Type B pancreatic cell (in vitro differentiated cells): ENCODE measurements around the gene KLF17. TPM values are rescaled to one million over a fixed set of nuclear protein-coding genes. Genes with fewer than 3 reads are reported as not detected.

Source experiments
- DNase-seq: peaks from one replicate; pipeline ENCODE4 v3.0.0; 2021; ENCODE audit warnings: mixed read lengths; ENCODE audit not compliant: unreplicated experiment; ENCODE audit errors: extremely low spot score
- H3K27ac Mint-ChIP-seq: 2 replicates; pipeline ENCODE4 v1.8.0; 2021; ENCODE audit warnings: mild to moderate bottlenecking, mixed read lengths
- H3K27me3 Mint-ChIP-seq: 2 replicates; pipeline ENCODE4 v1.8.0; 2021; ENCODE audit warnings: mixed read lengths
- H3K36me3 Mint-ChIP-seq: 2 replicates; pipeline ENCODE4 v1.8.0; 2021; ENCODE audit warnings: mixed read lengths
- H3K4me1 Mint-ChIP-seq: one replicate; pipeline ENCODE4 v1.8.0; 2021; ENCODE audit warnings: mixed read lengths; ENCODE audit not compliant: unreplicated experiment
- H3K4me3 Mint-ChIP-seq: 2 replicates; pipeline ENCODE4 v1.8.0; 2021; ENCODE audit warnings: mild to moderate bottlenecking, mixed read lengths
- H3K9me3 Mint-ChIP-seq: 2 replicates; pipeline ENCODE4 v1.8.0; 2021; ENCODE audit warnings: mixed read lengths
- CTCF ChIP-seq: fragments of 200-600 bp; sonication (generic); conservative IDR thresholded peaks from 2 replicates; pipeline ENCODE4 v1.5.0; 2021; ENCODE audit warnings: antibody characterized with exemption, mild to moderate bottlenecking
- long read RNA-seq: library from polyadenylated mRNA; unstranded; transcript quantifications from one replicate; pipeline ENCODE4 v2.0.0, GENCODE V29; 2020
- total RNA-seq: library from RNA; stranded (reverse); gene quantifications from 2 replicates; pipeline ENCODE4 v1.2.1, GENCODE V29; 2021; ENCODE audit warnings: low replicate concordance

The KLF17 gene, protein sequence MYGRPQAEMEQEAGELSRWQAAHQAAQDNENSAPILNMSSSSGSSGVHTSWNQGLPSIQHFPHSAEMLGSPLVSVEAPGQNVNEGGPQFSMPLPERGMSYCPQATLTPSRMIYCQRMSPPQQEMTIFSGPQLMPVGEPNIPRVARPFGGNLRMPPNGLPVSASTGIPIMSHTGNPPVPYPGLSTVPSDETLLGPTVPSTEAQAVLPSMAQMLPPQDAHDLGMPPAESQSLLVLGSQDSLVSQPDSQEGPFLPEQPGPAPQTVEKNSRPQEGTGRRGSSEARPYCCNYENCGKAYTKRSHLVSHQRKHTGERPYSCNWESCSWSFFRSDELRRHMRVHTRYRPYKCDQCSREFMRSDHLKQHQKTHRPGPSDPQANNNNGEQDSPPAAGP
- not detected in 2 replicates for total RNA-seq
- long read RNA-seq: 0 reads

- H3K4me1 Mint-ChIP-seq: no peaks in the 10 kb centered on the region
- no peaks in the 10 kb centered on the region for H3K36me3 Mint-ChIP-seq
- no peak within 1 kb of the TSS for H3K27ac Mint-ChIP-seq
- H3K27me3 Mint-ChIP-seq: peaks cover 27% of the 10 kb centered on the region
- no peak for TF ChIP-seq CTCF
- no peak for DNase-seq
- no peak within 1 kb of the TSS for H3K4me3 Mint-ChIP-seq
- no peaks in the 10 kb centered on the region for H3K9me3 Mint-ChIP-seq
Observed at GRCh38 chr1:44118682-44119081, at the start of gene KLF17. KLF17 (plus strand) TSS chr1:44118821; CDS start chr1:44118908, 87 bp downstream.

DNA sequence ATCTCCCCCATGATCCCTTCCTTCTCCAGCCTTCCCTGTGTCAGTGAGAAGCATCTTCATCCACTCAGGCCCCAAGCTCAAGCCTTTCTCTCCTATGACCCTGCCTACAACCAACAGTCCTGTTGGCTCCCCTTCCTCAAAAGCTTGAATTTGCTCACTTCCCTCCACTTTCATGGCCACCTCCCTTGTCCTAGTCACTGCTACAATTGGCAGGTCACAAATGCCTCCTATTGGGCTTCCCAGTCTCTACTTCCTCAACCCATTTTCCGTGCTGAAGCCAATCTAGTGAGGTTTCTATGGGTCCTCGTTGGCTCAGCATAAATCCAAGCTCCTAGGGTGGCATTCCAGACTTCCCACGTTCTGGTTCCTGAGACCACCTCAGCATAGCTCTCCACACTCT lies 47.2 kb upstream of the KLF17 start:
- Mint-ChIP-seq H3K4me1 (peaks cover 24% of the 10 kb centered on the region), H3K36me3 (no peaks in the 10 kb centered on the region), H3K9me3 (no peaks in the 10 kb centered on the region), H3K4me3 (no peak overlapping the region), H3K27me3 (peaks cover 23% of the 10 kb centered on the region), H3K27ac (no peak overlapping the region)
- TF ChIP-seq CTCF: no peak
- no peak for DNase-seq

GRCh38 chr1:44072204-44072603 lies 46.4 kb upstream of the KLF17 start:
- Mint-ChIP-seq H3K4me3 (no peak overlapping the region), H3K27me3 (peaks cover 22% of the 10 kb centered on the region), H3K9me3 (no peaks in the 10 kb centered on the region), H3K36me3 (no peaks in the 10 kb centered on the region), H3K4me1 (peaks cover 25% of the 10 kb centered on the region), H3K27ac (no peak overlapping the region)
- no peak for DNase-seq
- no peak for TF ChIP-seq CTCF

- H3K4me1 Mint-ChIP-seq: peaks cover 26% of the 10 kb centered on the region
- no peak for TF ChIP-seq CTCF
- H3K27me3 Mint-ChIP-seq: peaks cover 19% of the 10 kb centered on the region
- no peaks in the 10 kb centered on the region for H3K9me3 Mint-ChIP-seq
- no peak overlapping the region for H3K4me3 Mint-ChIP-seq
- no peak overlapping the region for H3K27ac Mint-ChIP-seq
- no peak for DNase-seq
- H3K36me3 Mint-ChIP-seq: no peaks in the 10 kb centered on the region
Observed at GRCh38 chr1:44072821-44073220, 45.8 kb upstream of the KLF17 start.

GRCh38 chr1:44073528-44073927 lies 45.1 kb upstream of the KLF17 start:
- DNase-seq: no peak
- H3K27ac Mint-ChIP-seq: no peak overlapping the region
- H3K4me3 Mint-ChIP-seq: no peak overlapping the region
- H3K9me3 Mint-ChIP-seq: no peaks in the 10 kb centered on the region
- H3K36me3 Mint-ChIP-seq: no peaks in the 10 kb centered on the region
- no peak for TF ChIP-seq CTCF
- peaks cover 30% of the 10 kb centered on the region for H3K4me1 Mint-ChIP-seq
- H3K27me3 Mint-ChIP-seq: peaks cover 19% of the 10 kb centered on the region
